GM18507 (cell line): Measurements from ENCODE around the gene ART5.
"Not testable (repeated sequence)": the region's sequence is repeated elsewhere in the genome, so short reads cannot be mapped to it uniquely, and the experiment has no call there.

Experiments
- DNase-seq: peaks from one replicate; pipeline ENCODE4 v3.0.0; 2011; ENCODE audit warnings: low read depth; ENCODE audit not compliant: insufficient read length; ENCODE audit errors: extremely low spot score
- FAIRE-seq: peaks from 2 replicates; lab custom pipeline; 2011; peaks lifted over from hg19 to GRCh38; lab: Jason Lieb, UNC

ART5 gene

GRCh38 chr11:3590193-3590592, 51.6 kb downstream of the ART5 start:
- not testable (repeated sequence) for FAIRE-seq, DNase-seq

GRCh38 chr11:3588776-3589175, 53.0 kb downstream of the ART5 start:
- FAIRE-seq, result not testable (repeated sequence)

More at GRCh38 chr11:3588776-3589175, 53.0 kb downstream of the ART5 start:
- DNase-seq, result not testable (repeated sequence)
